ENCODE results near the gene SPAAR. TPM values are rescaled to one million over a fixed set of nuclear protein-coding genes. Genes with fewer than 3 reads are reported as not detected.
A peak's percentile ranks its signal among the peaks of the same experiment; 100 is the strongest.

The SPAAR gene
- total and polyA plus RNA-seq, 2 experiments from 2014 or later: 0.09 to 0.15 TPM

GRCh38 chr9:35904338-35904737 is 5.0 kb upstream of the SPAAR start:
- DNase-seq (ENCODE audit: low read depth in 1 of 2, low spot score in 1 of 2): no peak
- Histone ChIP-seq H3K27me3 (peaks cover 29% of the 10 kb centered on the region), H3K36me3 (no peaks in the 10 kb centered on the region), H3K4me3 (no peak overlapping the region), H3K9me3 (ENCODE audit: low read depth) (no peaks in the 10 kb centered on the region), H3K27ac (no peak overlapping the region), H3K4me1 (ENCODE audit: low read depth) (peaks cover 28% of the 10 kb centered on the region)
- no peak for TF ChIP-seq CTCF (IDR thresholded peaks at IDR 0.05; ENCODE audit: low read depth, low read length)

- no peaks in the 10 kb centered on the region for H3K36me3 ChIP-seq
- no peaks in the 10 kb centered on the region for H3K9me3 ChIP-seq (ENCODE audit: low read depth)
- TF ChIP-seq CTCF (IDR thresholded peaks at IDR 0.05; ENCODE audit: low read depth, low read length): no peak
- H3K4me1 ChIP-seq (ENCODE audit: low read depth): peaks cover 34% of the 10 kb centered on the region
- no peak overlapping the region for H3K4me3 ChIP-seq
- no peak overlapping the region for H3K27ac ChIP-seq
- H3K27me3 ChIP-seq: peaks cover 21% of the 10 kb centered on the region
- no peak for DNase-seq (ENCODE audit: low read depth in 1 of 2, low spot score in 1 of 2)
These were observed 4.1 kb upstream of the SPAAR start for GRCh38 chr9:35905051-35905781.

- Histone ChIP-seq H3K27me3 (peaks cover 15% of the 10 kb centered on the region), H3K4me3 (no peak within 1 kb of the TSS), H3K9me3 (ENCODE audit: low read depth) (no peaks in the 10 kb centered on the region), H3K27ac (peak within 1 kb of the TSS; percentile 63), H3K36me3 (no peaks in the 10 kb centered on the region), H3K4me1 (ENCODE audit: low read depth) (peaks cover 34% of the 10 kb centered on the region)
- peak in 1 of 2 donors; percentile 98 for DNase-seq (ENCODE audit: low read depth in 1 of 2, low spot score in 1 of 2)
- no peak for TF ChIP-seq CTCF (IDR thresholded peaks at IDR 0.05; ENCODE audit: low read depth, low read length)
These were observed 3.2 kb upstream of the SPAAR start, which contains the start of gene HRCT1 for GRCh38 chr9:35905912-35906679. HRCT1 (plus strand) TSS chr9:35906202; CDS start chr9:35906288, 86 bp downstream.

- Histone ChIP-seq H3K27ac (peak overlapping the region; percentile 63), H3K9me3 (ENCODE audit: low read depth) (no peaks in the 10 kb centered on the region), H3K4me3 (no peak overlapping the region), H3K36me3 (no peaks in the 10 kb centered on the region), H3K4me1 (ENCODE audit: low read depth) (peaks cover 34% of the 10 kb centered on the region), H3K27me3 (peaks cover 8% of the 10 kb centered on the region)
- DNase-seq (ENCODE audit: low read depth in 1 of 2, low spot score in 1 of 2): peak in 1 of 2 donors; percentile 96
- peak; percentile 4 for TF ChIP-seq CTCF (IDR thresholded peaks at IDR 0.05; ENCODE audit: low read depth, low read length)
These were observed 2.2 kb upstream of the SPAAR start for GRCh38 chr9:35906923-35907699.

GRCh38 chr9:35907711-35908503 is 1.4 kb upstream of the SPAAR start:
- Histone ChIP-seq H3K4me3 (no peak overlapping the region), H3K27me3 (no peaks in the 10 kb centered on the region), H3K9me3 (ENCODE audit: low read depth) (no peaks in the 10 kb centered on the region), H3K4me1 (ENCODE audit: low read depth) (peaks cover 34% of the 10 kb centered on the region), H3K36me3 (no peaks in the 10 kb centered on the region), H3K27ac (peak overlapping the region; percentile 63)
- DNase-seq (ENCODE audit: low read depth in 1 of 2, low spot score in 1 of 2): peak; percentile 58 to 94
- no peak for TF ChIP-seq CTCF (IDR thresholded peaks at IDR 0.05; ENCODE audit: low read depth, low read length)
